Left lobe of liver (tissue), 2 donors: ENCODE data around the gene METTL24. TPM values are rescaled to one million over a fixed set of nuclear protein-coding genes. Genes with fewer than 3 reads are reported as not detected.
A peak's percentile ranks its signal among the peaks of the same experiment; 100 is the strongest.

Experiments used
- ATAC-seq: fragments of 200-7000 bp; cut with Tn5 transposase; one replicate; pipeline ENCODE4 v1.9.1; 2020; ENCODE audit warnings: mild to moderate bottlenecking, moderate library complexity
- DNase-seq: peaks from one replicate; pipeline ENCODE4 v3.0.0-alpha.2; 2020; ENCODE audit warnings: low spot score
- total RNA-seq: library from RNA; stranded (reverse); gene quantifications from one replicate; pipeline ENCODE4 v1.2.1, GENCODE V29; 2021
- donor health status: DM: no; HTN: no; CAD: no; lungs with moderate emphysema.
- donor health status: DM: no; HTN: yes; CAD: no.

Gene METTL24, protein sequence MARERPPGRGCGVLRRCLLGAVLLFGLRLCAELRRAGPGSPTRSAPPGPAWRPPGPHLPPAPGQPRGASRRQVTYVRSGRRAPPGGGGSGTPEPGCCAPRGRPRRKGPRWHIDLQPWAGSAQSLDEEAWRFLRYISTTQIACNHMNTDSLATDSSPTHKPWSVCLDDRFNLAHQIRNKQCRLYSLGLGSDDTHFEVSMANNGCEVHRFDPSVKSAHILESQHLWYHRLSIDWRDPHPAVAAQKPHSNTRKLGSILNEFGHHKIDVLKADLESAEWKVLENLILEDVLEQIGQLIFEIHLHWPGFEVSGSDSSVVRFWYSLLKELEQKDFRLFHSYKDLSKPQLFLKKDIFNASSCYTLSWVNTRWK
- total RNA-seq, result 0.48 TPM

DNA sequence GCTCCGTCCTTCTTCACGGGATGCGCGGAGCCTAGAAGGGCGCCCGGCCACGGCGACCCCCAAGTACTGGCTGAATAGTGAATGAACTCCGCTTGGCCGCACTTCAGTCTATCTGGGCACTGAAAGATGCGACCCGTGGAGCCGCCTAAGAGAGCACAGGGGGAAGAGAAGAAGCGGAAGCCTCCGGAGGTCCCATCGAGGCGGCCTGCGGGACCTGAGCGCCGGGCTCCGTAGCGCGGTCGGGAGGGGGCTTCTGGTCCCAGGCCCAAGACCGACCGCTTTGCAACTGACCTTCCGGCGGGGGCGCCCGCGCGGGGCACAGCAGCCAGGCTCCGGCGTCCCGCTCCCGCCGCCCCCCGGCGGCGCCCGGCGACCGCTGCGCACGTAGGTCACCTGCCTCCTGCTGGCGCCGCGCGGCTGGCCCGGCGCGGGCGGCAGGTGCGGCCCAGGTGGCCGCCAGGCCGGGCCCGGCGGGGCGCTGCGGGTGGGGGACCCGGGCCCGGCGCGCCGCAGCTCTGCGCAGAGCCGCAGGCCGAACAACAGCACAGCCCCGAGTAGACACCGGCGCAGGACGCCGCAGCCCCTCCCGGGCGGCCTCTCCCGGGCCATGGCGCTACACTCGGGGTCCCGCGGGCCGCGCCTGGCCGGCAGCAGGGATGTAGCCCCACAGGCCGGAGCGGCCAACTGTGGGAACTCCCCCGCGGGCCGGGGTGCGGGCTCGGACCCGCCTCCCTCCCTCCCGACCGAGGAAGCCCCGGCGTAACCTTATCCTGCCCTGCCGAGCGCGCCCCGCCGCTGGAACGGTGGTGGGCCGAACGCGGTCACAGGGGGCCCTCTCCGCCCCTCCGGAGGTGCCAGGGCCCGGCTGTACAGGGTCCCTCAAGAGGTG lies at the start of gene METTL24:
Gene METTL24 (minus strand): TSS at position 686 of the 889 bp plus-strand sequence. CDS start 77 bp downstream, at position 609.
- DNase-seq, result no peak
- peak; percentile 83 for ATAC-seq

DNA sequence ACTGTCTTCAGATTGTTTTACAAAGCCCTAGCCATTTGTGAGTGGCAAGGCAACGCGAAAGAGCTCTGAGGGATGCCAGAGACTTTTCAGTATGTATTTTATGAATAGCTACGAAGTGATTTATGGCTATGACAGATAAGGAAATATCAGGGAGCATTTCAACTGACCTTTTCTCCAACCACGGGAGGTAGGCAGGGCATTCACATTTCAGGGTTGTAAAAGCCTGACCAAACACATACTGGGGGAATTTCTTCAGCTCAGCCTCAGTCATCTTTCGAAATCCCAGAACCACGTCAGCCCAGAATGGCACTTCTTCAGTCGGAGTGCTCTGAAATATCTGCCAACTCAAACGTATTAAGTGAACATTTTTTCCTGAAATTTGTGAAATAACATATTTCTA lies 46.5 kb upstream of the METTL24 start:
- DNase-seq (no peak), ATAC-seq (no peak)

DNA sequence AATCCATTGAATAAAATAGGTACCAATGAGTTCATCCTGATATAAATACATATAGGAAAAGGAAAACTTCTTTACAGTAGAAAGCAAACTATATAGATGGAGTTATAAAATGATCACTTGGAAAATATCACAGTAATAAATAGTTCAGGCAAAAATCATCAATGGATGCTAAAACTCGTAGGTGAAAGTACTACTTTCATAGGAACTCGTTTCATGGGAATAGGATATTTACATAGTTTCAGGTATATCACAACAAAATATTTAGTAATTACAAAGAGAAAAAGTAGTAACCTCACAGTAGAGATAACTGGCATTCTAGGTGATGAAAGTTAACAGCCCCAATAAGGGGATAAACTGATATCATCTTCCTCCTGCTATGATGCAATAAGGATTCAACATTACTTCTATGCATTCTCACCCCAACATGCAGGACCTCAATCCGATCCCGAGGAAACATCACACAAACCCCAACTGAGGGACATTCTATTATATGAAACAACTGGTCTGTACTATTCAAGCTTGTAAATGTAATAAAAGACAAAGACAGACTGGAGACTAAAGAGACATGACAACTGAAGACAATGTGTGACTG lies 43.5 kb upstream of the METTL24 start:
- no peak for ATAC-seq
- DNase-seq, result no peak

DNA sequence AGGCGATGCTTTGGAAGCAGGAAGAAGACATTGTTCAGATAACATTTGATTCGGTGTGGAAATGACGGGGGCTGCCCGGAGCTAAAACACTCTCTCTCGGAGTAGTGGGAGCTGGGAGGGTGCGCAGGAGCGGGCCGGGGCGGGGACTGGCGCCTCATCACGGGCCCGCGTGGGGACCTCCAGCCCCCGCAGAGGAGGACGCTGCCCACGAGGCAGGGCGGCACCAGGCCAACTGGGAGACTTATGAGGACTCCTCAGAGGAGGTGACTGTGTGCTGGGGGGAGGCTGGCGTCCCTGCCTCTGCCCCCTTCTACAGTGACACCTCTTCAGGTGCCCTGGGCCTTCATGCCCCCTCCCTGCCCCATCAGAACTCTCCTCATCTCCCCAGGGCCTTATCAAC lies 42.1 kb upstream of the METTL24 start:
- no peak for ATAC-seq
- DNase-seq, result no peak

DNA sequence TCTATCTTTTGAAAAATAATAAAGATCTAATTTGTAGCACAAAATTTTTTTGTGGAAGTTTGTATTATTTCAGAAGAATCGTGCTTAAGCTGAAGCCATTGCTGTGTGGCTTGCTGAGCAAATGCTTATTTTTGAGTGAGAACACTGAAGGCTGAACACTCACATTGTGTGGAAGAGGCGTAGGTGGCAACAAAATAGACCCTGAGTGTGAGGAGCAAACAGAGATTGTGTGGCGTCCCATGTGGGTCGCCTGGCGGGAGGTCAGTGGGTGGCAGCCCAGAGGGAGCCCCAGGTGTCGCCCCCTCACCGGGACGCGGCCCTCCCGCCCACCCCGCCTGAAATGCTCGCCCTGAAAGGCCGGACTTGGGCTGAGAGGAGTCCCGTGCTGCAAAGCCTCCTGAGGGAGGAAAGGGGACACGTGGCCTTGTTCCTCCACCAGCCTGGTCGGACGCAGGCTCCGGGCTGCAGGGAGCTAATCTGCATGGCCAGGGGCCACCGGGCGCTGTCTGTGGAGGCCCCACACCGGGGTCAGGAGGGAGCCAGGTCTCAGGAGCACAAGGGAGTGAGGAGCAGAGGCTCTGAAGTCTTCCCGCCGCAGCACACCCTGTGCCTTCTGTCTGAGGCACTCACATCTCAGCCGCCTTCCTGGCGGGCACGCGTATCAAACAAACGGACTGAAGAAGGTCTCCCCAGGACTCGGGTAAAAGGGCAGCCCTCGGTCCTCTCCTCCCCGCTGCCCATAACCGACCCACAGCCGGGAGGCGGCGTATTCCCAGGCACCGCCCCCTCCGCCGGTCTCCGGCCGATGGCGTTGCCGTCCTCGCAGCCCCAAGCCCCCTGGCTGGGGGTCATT lies 41.3 kb upstream of the METTL24 start:
- no peak for DNase-seq
- peak; percentile 57 for ATAC-seq

DNA sequence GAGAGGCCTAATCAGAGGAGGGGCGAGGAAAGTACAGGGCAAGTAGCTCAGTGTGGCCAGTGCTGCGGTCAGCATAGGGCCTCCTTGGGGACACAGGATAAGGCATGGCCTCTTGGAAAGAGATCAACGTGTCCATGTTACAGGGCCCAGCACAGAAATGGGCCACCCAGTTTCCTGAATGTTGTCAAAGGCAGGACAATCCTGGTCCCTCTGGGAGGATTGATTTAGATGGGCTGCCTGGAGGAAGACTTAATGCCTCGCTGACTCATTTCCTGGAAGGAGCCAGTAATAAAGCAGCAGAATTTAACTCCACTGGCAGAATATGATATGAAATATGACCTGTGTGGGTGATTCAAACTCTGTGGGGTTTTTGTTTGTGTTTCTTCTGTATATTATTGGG lies 40.6 kb upstream of the METTL24 start:
- DNase-seq (no peak), ATAC-seq (no peak)

DNA sequence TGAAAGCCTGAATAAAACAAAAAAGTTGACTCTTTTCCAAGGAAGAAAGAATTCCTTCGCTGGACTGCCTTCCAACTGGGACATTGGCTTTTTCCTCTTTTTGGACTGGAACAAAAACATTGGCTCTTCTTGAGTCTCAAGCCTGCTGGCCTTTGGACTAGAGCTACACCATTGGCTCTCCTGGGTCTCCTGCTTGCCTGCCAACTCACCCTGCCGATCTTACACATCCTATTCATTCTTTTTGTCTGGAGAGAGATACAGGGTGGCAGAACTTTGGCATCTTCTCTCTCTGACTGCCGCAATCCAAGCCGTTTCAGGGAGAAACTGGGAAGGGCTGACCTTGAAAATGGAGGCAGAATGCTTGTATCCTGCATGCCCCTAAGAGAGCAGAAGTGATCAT lies 37.1 kb upstream of the METTL24 start:
- DNase-seq, result no peak

DNA sequence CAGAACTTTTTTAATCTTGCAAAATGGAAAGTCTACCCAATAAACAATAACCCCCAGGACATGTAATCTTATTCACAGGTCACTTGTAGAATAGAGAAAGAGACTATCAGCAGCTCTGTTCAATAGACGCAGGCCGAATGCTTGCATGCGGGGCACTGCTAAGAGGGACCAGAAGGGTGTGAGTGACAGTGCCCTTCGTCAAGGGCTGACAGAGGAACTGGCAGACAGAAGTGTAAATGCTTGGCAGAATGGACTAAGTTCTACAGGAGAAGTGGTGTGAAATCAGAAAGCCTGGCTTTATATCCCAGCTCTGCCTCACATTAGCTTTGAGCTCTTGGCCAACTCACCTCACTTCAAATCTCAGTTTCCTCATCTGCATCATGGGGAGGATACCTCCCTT lies 36.3 kb upstream of the METTL24 start:
- no peak for DNase-seq
- no peak for ATAC-seq

More for the DNA sequence above, 37.1 kb upstream of the METTL24 start:
- ATAC-seq, result peak; percentile 22

DNA sequence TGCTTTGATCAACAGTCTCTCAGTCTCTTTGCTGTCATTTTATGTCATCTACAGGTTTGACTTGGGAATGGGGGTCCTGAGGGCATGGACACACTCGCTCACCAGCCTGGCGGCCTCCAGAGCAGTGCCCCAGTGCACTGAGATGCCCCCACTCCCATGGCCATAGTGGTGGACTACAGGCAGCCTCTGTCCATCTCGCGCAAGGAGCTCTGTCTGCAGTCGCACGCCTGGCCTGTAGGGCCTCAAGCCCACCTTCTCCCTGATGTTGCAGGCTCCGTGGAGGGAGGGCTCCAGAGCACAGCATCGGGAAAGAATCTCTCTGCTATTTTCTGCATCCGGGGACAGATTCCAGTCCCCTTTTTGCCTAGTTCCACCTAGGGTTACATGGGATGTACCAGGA lies 34.6 kb upstream of the METTL24 start:
- no peak for ATAC-seq
- DNase-seq, result no peak

DNA sequence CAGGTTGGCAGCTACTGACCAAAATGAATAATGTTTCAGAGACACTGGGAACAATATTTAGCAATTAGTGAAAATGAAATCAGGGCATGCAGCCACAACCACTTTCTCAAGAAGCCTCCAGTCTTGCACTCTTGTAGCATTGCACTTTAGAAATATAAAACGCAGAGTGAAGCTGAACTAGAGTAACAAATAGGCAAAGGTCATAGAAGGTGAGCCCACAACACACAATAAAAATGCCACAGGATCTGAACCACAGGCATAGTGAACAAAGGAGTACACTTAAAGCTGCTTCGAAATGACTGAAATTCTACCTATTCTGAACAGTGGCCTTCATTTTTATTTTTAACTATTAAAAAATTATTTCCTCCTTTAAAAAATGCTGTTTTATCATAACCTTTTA lies 32.3 kb upstream of the METTL24 start:
- DNase-seq (no peak), ATAC-seq (no peak)

DNA sequence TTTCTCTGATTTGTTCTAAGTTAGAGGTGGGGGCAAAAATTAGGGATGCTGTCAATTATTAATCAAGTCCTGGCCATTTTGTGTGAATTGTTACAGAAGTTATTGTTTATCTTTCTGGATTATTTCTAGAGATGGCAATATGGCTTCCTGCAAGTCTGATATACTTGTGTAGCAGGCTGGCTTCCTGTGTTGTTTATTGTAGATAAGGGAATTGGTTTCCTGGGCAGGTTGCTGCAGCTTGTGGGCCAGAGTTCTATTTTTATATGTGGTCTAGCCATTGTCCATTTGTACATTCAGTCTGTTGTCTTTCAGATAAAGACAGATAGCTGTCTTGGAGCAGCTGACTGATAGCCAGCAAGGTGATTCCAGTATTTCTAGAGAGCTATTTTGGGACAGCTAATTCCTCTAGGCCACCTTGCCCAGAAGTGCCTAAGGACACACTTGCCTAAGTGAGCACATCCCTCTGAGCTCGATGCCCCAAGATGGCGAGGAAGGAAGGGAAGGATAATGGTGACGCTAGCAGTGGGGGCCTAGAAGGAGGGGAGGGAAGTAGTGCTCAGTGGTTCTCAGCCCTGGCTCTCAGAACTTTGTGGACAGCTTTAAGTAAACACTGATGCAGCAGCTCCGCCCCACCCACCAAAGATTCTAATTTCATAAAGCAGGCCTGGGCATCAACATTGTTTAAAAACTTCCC lies 31.7 kb upstream of the METTL24 start:
- no peak for DNase-seq
- ATAC-seq, result no peak

DNA sequence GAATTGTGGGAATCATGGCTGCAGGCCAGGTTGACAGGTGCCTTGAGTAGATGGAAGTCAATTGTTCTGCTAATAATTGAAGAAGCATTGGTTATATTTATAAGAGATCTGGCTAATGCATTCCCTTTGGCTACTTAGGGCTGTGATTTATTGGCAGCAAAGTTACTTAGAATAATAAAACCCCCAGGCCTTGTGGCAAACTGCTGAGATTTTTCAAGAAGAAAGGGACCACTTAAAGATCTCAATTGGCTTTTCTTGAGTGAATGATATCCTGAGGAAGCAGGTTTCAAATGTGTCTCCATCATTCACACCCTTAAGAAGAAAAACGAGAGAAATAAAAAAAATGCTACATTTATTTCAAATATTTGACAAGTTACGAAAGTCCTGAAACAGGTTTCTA lies 29.8 kb upstream of the METTL24 start:
- ATAC-seq (no peak), DNase-seq (no peak)

DNA sequence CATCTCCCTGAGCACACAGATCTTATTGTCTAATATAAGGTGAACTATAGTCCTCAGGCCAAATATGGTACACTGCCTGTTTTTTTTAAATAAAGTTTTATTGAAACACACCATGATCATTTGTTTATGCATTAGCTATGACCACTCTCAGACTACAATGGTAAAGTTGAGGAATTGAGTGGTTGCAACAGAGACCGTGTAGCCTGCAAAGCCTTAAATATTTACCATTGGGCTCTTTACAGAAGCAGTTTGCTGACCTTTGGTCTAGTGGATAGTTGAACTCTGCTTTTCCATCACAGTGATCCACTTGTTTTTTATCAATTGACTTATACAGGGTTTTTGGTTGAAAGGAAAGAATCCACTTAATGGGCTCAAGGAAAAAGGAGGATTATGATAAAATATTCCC lies 27.3 kb upstream of the METTL24 start:
- peak; percentile 37 for ATAC-seq
- no peak for DNase-seq

DNA sequence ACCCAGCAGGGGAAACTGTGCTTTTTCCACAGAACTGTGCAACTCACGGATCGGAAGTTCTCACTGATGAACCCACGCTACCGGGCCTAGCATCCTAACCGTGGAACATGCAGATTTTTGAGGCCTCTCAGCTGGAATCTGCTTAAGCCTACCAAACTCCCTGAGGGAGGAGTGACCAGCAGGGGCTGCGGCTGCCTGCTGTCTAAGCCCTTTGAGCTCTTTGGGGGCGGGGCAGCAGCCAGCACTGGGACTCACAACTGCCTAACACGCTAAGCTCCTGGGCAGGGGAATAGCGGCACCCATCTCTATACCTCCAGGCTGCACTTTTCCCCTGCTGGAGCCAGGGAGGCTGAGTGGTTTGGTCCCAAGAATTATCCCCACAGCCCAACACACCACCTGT lies 20.4 kb upstream of the METTL24 start:
- DNase-seq (no peak), ATAC-seq (no peak)

DNA sequence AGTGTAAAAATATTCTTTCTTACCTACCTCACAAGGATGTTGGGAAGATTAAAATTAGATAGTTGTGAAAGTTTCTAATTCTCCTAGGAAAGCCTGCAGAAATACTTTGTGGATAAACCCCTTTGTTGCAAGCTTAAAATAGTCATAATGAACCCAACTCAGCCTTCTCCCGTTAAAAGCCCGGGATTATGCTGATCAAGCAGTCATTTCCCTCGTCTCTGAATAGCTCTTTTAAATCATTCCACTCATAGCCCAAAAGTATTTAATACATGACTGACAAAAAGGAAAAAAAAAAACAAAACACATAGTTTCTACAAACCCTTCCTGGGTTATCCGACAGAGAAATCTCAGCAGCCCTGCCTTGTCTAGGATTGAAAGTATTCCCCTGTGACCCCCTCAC lies 10.9 kb upstream of the METTL24 start:
- no peak for DNase-seq
- ATAC-seq, result no peak

DNA sequence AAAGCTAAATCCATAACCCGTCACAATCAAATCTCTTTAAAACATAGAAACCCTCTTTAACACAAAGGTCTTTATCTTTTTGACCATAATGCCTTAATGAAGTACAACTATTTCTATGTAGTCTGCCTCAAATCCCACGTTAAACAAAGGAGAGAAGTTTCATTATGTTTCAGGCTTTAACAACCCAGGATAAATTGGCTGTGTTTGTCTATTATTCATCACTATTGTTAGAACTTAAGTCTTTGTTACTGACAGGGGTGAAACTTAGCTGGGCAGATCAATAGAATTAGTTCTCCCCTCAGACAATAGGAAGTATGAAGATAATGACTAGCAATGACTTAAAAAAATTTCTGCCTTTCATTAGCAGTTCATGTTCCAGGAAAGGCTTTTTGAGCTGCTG lies 10.1 kb upstream of the METTL24 start:
- DNase-seq, result no peak
- ATAC-seq, result no peak

DNA sequence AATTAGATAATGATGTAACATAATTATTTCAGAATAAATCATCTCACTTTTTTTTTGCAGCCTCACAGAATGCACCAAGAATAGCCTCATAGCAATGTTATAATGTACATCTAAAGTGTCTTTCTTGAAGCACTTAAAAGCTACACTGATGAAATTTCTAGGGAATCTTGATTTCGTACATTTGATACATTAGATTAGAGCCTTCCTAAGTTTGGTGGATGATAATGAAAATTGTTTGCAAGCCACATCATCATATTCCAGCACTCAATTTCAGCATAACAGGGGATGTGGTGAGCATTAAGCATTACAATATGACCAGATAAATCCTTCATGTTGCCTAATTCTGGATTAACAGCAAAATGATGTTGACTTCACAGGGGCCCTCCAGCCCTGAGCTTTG lies 9.7 kb upstream of the METTL24 start:
- no peak for ATAC-seq
- no peak for DNase-seq

DNA sequence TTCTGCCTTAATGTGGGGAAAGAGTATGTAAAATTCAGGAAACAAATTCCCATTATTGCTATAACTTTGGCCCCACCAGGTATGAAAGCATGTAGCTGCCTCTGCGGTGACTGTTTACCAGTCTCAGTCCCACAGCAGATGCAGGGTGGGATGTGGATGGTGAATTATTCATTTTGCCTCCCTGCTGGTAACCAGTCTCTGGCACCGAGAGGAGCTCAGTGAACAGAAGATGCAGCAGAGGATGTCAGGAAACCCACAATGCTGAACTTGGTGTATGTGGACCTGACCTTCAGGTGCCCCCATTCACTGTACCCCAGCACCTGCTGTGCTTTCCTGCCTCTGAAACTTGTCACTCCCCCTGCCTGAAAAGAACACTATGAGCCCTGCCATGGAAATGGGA lies 8.8 kb upstream of the METTL24 start:
- ATAC-seq (no peak), DNase-seq (no peak)

DNA sequence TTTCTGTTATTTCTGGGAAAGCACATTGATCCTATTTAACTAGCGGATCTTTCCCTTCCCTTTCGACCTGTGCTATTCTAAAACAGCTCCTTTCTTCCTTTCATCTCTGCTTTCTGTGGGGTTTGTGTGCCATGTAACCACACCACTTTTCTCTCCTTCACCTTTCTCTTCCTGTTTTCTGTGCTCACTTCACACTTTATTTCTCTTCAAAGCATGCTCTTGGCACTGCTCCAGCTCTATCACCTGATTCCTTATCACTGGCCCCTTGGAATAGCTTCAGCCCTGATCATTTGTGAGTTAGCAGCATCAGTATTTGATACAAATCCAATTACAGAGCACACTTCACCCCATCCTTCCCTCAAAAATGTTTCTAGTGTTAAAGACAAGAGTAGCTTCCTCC lies 8.1 kb upstream of the METTL24 start:
- DNase-seq, result no peak

More for the DNA sequence above, 8.1 kb upstream of the METTL24 start:
- no peak for ATAC-seq
